Subcutaneous adipose tissue (tissue), 4 donors: ENCODE measurements around the gene ZNF804A. TPM values are rescaled to one million over a fixed set of nuclear protein-coding genes. Genes with fewer than 3 reads are reported as not detected.

Experiments
- total RNA-seq, 4 donors: library from RNA; depleted of rRNA; stranded (reverse); fragments of >200 nt; gene quantifications; one replicate each; pipeline ENCODE4 v1.1.0, GENCODE V29; 2016
- TF ChIP-seq, protein P1 (sequence below): fragments of 450-650 bp; IDR thresholded peaks from one replicate; pipeline ENCODE4 v1.5.1; 2016; ENCODE audit warnings: low read depth, mild to moderate bottlenecking, control low read depth, antibody characterized with exemption, moderate library complexity

Gene ZNF804A
- total RNA-seq, 4 donors from 2014 or later, result 0.16 to 1.2 (median 0.30) TPM

DNA sequence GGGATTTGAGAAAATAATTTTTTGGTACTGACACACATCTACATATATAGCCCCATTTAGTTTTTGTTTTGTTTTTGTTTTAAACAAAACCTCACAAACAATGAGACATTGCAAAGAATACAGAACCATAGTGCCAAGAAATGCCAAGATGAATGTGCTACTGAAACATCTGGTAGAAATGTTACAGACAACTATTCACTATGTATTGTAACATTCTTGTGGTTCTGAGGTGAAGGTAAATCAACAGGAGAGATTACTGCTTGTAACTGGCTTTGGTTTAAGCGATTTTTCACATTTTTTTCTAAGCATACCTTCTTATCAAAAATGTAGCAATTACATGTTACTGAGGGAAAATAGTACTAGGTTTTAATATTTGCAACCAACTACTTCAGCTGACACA, 281.3 kb downstream of the ZNF804A start:
- TF ChIP-seq, protein P1, sequence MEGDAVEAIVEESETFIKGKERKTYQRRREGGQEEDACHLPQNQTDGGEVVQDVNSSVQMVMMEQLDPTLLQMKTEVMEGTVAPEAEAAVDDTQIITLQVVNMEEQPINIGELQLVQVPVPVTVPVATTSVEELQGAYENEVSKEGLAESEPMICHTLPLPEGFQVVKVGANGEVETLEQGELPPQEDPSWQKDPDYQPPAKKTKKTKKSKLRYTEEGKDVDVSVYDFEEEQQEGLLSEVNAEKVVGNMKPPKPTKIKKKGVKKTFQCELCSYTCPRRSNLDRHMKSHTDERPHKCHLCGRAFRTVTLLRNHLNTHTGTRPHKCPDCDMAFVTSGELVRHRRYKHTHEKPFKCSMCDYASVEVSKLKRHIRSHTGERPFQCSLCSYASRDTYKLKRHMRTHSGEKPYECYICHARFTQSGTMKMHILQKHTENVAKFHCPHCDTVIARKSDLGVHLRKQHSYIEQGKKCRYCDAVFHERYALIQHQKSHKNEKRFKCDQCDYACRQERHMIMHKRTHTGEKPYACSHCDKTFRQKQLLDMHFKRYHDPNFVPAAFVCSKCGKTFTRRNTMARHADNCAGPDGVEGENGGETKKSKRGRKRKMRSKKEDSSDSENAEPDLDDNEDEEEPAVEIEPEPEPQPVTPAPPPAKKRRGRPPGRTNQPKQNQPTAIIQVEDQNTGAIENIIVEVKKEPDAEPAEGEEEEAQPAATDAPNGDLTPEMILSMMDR, result no peak

DNA sequence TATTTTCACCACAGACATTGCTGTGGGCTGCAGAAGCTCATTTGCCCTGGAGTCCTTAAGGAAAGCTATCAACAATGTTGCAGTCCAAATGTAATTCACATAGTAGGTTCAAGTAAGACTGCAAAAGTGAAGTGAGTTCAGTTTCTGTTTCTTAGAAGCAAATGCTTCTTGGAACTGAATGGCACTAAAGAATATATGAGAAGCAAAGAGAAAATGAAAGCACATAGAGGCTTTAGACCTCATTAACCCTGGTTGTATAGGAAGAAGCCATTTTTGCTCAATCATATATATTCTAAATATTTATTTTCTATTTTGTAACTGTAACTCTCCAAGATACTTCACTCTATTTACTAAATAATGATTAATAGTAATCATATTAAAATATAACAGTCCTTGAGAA, 292.0 kb downstream of the ZNF804A start:
- TF ChIP-seq, protein P1, result no peak

DNA sequence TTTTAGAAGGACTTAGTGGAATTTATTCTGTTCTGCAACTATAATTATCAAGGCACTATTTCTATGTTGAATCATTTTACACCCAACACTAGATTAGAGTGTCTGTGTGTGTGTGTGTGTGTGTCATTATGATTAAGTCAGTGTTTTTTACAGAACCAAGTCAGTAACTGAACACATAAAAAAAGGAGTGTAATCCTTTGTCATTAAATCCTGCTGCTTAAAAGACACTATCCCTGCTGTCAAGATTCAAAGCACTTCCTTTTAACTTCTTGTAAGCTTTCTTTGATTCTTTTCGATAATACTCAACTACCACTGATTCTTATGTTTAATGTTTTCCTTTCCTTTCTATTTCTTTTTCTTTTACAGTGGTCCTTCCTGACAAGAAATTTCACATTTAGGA, 306.7 kb downstream of the ZNF804A start:
- TF ChIP-seq, protein P1, result no peak

DNA sequence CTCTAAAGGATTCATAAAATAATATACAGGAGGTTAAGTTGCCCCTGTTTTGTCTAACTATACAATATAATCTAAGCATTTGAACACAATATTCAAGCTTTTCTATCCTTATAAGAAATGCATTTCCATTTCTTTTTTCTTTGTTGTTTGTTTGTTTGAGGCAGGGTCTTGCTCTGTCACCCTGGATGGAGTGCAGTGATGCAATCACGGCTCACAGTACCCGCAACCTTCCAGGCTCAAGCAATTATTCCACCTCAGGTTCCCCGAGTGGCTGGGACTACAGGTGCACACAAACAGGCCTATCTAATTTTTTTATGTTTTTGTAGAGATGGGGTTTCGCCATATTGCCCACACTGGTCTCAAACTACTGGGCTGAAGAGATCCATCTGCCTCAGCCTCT, 307.8 kb downstream of the ZNF804A start:
- TF ChIP-seq, protein P1, result no peak

DNA sequence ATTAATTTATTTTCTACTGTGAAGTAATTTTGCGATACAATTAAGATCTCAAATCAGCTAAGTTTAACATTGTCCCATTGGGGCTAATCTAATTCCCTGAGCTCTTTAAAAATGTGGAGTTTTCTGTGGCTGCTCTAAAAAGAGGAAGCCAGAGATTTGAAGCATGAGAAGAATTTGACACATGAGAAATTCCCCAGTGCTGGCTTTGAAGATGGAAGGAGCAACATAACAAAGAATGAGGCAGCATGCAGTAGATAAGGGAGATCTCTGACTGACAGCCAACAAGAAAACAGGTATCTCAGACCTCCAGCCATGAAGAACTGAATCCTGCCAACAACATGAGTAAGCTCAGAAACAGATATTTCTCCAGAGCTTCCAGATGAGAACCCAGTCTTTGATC, 308.4 kb downstream of the ZNF804A start:
- TF ChIP-seq, protein P1, result no peak

DNA sequence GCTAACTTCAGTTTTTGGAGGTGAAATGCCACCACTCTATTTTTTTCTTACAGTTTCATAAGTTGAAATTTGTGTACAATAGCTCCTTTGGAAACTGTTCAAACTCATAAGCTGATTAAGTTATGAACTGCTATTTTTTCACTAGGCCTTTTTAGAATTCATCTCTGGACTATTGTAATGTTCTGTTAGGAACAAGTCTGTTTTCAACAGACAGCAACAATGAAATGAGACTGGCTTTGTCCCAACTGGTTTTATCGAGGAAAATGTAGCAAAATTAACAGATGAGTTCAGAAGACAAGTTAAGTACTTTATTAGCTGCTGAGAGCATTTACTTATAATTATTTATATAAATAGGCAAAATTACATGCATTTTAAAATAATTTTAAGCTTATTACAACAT, 310.6 kb downstream of the ZNF804A start:
- TF ChIP-seq, protein P1, result no peak

DNA sequence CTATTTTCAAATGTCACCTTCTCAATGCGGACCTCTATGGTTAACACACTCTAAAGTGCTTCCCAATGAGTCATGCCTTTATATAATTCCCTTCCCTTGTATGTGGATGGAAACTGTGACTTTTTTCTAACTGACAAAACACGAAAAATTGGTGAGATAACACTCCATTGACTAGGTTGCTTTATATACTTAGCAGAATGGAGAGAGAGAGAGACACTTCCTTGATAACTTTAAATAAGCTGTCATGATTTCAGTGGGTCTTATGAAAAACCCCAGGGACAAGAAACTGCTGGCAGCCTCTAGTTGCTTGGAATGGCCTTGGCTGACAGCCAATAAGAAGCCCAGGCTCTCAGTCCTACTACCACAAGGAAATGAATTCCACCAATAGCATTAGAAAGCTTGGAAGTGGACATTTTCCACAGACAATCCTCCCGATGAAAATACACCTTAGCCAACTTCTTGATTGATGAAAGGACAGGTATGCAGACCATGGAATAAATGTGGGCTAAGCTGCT, 322.2 kb downstream of the ZNF804A start:
- TF ChIP-seq, protein P1, result no peak

DNA sequence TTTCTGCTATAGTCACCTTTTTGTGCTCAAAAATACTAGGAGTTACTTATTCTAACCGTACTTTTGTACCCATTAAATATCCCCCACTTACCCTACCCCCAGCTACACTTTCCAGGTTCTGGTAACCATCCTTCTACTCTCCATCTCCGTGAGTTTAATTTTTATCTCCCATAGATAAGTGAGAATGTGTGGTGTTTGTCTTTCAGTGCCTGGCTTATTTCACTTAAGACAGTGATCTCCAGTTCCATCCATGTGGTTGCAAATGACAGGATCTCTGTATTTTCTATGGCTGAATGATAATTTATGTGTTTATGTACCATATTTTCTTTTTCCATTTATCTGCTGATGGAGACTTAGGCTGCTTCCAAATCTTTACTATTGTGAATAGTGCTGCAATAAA, 323.3 kb downstream of the ZNF804A start:
- TF ChIP-seq, protein P1, result no peak
